Activated naive CD8-positive, alpha-beta T cell (primary cell): ENCODE measurements around the gene ARPC1B.
"Not testable (repeated sequence)": the region's sequence is repeated elsewhere in the genome, so short reads cannot be mapped to it uniquely, and the experiment has no call there.

ENCODE experiments used
- H3K27ac Mint-ChIP-seq: one replicate; pipeline ENCODE4 v1.8.0; 2021; ENCODE audit warnings: mixed read lengths
- H3K27me3 Mint-ChIP-seq: one replicate; pipeline ENCODE4 v1.8.0; 2021; ENCODE audit warnings: mixed read lengths
- H3K36me3 Mint-ChIP-seq: one replicate; pipeline ENCODE4 v1.8.0; 2021; ENCODE audit warnings: mixed read lengths
- H3K4me1 Mint-ChIP-seq: one replicate; pipeline ENCODE4 v1.8.0; 2021; ENCODE audit warnings: low read depth, mixed read lengths
- H3K4me3 Mint-ChIP-seq: one replicate; pipeline ENCODE4 v1.8.0; 2021; ENCODE audit warnings: mild to moderate bottlenecking, mixed read lengths
- H3K9me3 Mint-ChIP-seq: one replicate; pipeline ENCODE4 v1.8.0; 2021; ENCODE audit warnings: low read depth, mixed read lengths

The ARPC1B gene

GRCh38 chr7:99407872-99408378 is 33.4 kb downstream of the ARPC1B start:
- H3K4me1 Mint-ChIP-seq, result peaks cover 54% of the 10 kb centered on the region
- no peaks in the 10 kb centered on the region for H3K27me3 Mint-ChIP-seq
- H3K36me3 Mint-ChIP-seq, result peaks cover 2% of the 10 kb centered on the region
- H3K9me3 Mint-ChIP-seq, result no peaks in the 10 kb centered on the region
- peak overlapping the region; percentile 99 for H3K27ac Mint-ChIP-seq
- H3K4me3 Mint-ChIP-seq, result peak overlapping the region; percentile 97

- Mint-ChIP-seq H3K4me1 (peaks cover 56% of the 10 kb centered on the region), H3K27ac (peak within 1 kb of the TSS; percentile 99), H3K9me3 (no peaks in the 10 kb centered on the region), H3K27me3 (no peaks in the 10 kb centered on the region), H3K4me3 (peak within 1 kb of the TSS; percentile 97), H3K36me3 (peaks cover 2% of the 10 kb centered on the region)
These were observed 34.1 kb downstream of the ARPC1B start, which contains the start of the genes BUD31 and PDAP1 for GRCh38 chr7:99408379-99409191. Gene BUD31 (plus strand): TSS chr7:99408969. CDS start chr7:99411093, 2,124 bp downstream. Gene PDAP1 (minus strand): TSS chr7:99408597. CDS start chr7:99408548, 49 bp downstream.

- Mint-ChIP-seq H3K36me3 (peaks cover 2% of the 10 kb centered on the region), H3K4me3 (peak overlapping the region; percentile 97), H3K27me3 (no peaks in the 10 kb centered on the region), H3K27ac (peak overlapping the region; percentile 99), H3K4me1 (peaks cover 51% of the 10 kb centered on the region), H3K9me3 (no peaks in the 10 kb centered on the region)
These were observed 34.7 kb downstream of the ARPC1B start for GRCh38 chr7:99409192-99409572.

- peak overlapping the region; percentile 99 for H3K27ac Mint-ChIP-seq
- H3K36me3 Mint-ChIP-seq, result peaks cover 2% of the 10 kb centered on the region
- no peaks in the 10 kb centered on the region for H3K9me3 Mint-ChIP-seq
- H3K4me3 Mint-ChIP-seq, result peak overlapping the region; percentile 97
- peaks cover 50% of the 10 kb centered on the region for H3K4me1 Mint-ChIP-seq
- H3K27me3 Mint-ChIP-seq, result no peaks in the 10 kb centered on the region
These were observed 35.3 kb downstream of the ARPC1B start for GRCh38 chr7:99409806-99410205.

- peak overlapping the region; percentile 71 for H3K27ac Mint-ChIP-seq
- peaks cover 2% of the 10 kb centered on the region for H3K36me3 Mint-ChIP-seq
- H3K4me3 Mint-ChIP-seq, result peak overlapping the region; percentile 97
- H3K27me3 Mint-ChIP-seq, result no peaks in the 10 kb centered on the region
- peaks cover 45% of the 10 kb centered on the region for H3K4me1 Mint-ChIP-seq
- H3K9me3 Mint-ChIP-seq, result no peaks in the 10 kb centered on the region
These were observed 36.1 kb downstream of the ARPC1B start for GRCh38 chr7:99410635-99411034.

GRCh38 chr7:99415513-99416127 is 41.1 kb downstream of the ARPC1B start:
- H3K9me3 Mint-ChIP-seq, H3K4me3 Mint-ChIP-seq, H3K36me3 Mint-ChIP-seq, H3K27me3 Mint-ChIP-seq, H3K27ac Mint-ChIP-seq: not testable (repeated sequence)
- H3K4me1 Mint-ChIP-seq, result peaks cover 24% of the 10 kb centered on the region

GRCh38 chr7:99418260-99418659 is 43.7 kb downstream of the ARPC1B start:
- H3K4me1 Mint-ChIP-seq, result peaks cover 7% of the 10 kb centered on the region
- H3K27me3 Mint-ChIP-seq, result no peaks in the 10 kb centered on the region
- H3K4me3 Mint-ChIP-seq, result no peak overlapping the region
- no peaks in the 10 kb centered on the region for H3K9me3 Mint-ChIP-seq
- H3K27ac Mint-ChIP-seq, result no peak overlapping the region
- H3K36me3 Mint-ChIP-seq, result peaks cover 3% of the 10 kb centered on the region

GRCh38 chr7:99419323-99420021 is 44.9 kb downstream of the ARPC1B start:
- Mint-ChIP-seq H3K27me3 (no peaks in the 10 kb centered on the region), H3K36me3 (peaks cover 3% of the 10 kb centered on the region), H3K9me3 (no peaks in the 10 kb centered on the region), H3K4me1 (peaks cover 6% of the 10 kb centered on the region), H3K27ac (no peak overlapping the region), H3K4me3 (no peak overlapping the region)

- H3K27ac Mint-ChIP-seq, result no peak overlapping the region
- no peaks in the 10 kb centered on the region for H3K27me3 Mint-ChIP-seq
- H3K4me3 Mint-ChIP-seq, result no peak overlapping the region
- H3K4me1 Mint-ChIP-seq, result peaks cover 5% of the 10 kb centered on the region
- H3K9me3 Mint-ChIP-seq, result no peaks in the 10 kb centered on the region
- H3K36me3 Mint-ChIP-seq, result peaks cover 3% of the 10 kb centered on the region
These were observed 45.7 kb downstream of the ARPC1B start for GRCh38 chr7:99420213-99420612.

GRCh38 chr7:99420986-99421385 is 46.5 kb downstream of the ARPC1B start:
- Mint-ChIP-seq H3K27ac (no peak overlapping the region), H3K36me3 (peaks cover 2% of the 10 kb centered on the region), H3K4me3 (no peak overlapping the region), H3K27me3 (no peaks in the 10 kb centered on the region), H3K9me3 (no peaks in the 10 kb centered on the region), H3K4me1 (peaks cover 4% of the 10 kb centered on the region)

GRCh38 chr7:99422186-99422585 is 47.7 kb downstream of the ARPC1B start:
- Mint-ChIP-seq H3K4me3 (no peak overlapping the region), H3K27me3 (no peaks in the 10 kb centered on the region), H3K36me3 (no peaks in the 10 kb centered on the region), H3K4me1 (peaks cover 2% of the 10 kb centered on the region), H3K27ac (no peak overlapping the region), H3K9me3 (no peaks in the 10 kb centered on the region)

- H3K4me1 Mint-ChIP-seq, result no peaks in the 10 kb centered on the region
- H3K27ac Mint-ChIP-seq, result no peak overlapping the region
- no peaks in the 10 kb centered on the region for H3K36me3 Mint-ChIP-seq
- no peaks in the 10 kb centered on the region for H3K9me3 Mint-ChIP-seq
- H3K4me3 Mint-ChIP-seq, result no peak overlapping the region
- H3K27me3 Mint-ChIP-seq, result no peaks in the 10 kb centered on the region
These were observed 48.1 kb downstream of the ARPC1B start for GRCh38 chr7:99422625-99423024.

- H3K36me3 Mint-ChIP-seq, result no peaks in the 10 kb centered on the region
- no peak overlapping the region for H3K27ac Mint-ChIP-seq
These were observed 50.6 kb downstream of the ARPC1B start for GRCh38 chr7:99424932-99425730.

GRCh38 chr7:99428972-99429566 is 54.5 kb downstream of the ARPC1B start:
- H3K9me3 Mint-ChIP-seq, result no peaks in the 10 kb centered on the region
- H3K4me3 Mint-ChIP-seq, result no peak overlapping the region
- H3K27me3 Mint-ChIP-seq, result no peaks in the 10 kb centered on the region
- H3K27ac Mint-ChIP-seq, result no peak overlapping the region
- H3K4me1 Mint-ChIP-seq, result no peaks in the 10 kb centered on the region
- peaks cover 4% of the 10 kb centered on the region for H3K36me3 Mint-ChIP-seq

More at GRCh38 chr7:99424932-99425730, 50.6 kb downstream of the ARPC1B start:
- H3K4me1 Mint-ChIP-seq, result no peaks in the 10 kb centered on the region
- H3K27me3 Mint-ChIP-seq, result no peaks in the 10 kb centered on the region
- no peaks in the 10 kb centered on the region for H3K9me3 Mint-ChIP-seq
- H3K4me3 Mint-ChIP-seq, result no peak overlapping the region
